H9 (cell line): Measurements from ENCODE around the gene PANX2. TPM values are rescaled to one million over a fixed set of nuclear protein-coding genes. Genes with fewer than 3 reads are reported as not detected.

ENCODE experiments used
- DNase-seq: peaks from one replicate; pipeline ENCODE4 v3.0.0-alpha.2; 2017
- H2AFZ ChIP-seq: one replicate; pipeline ENCODE4 v1.6.1; 2013; ENCODE audit warnings: mild to moderate bottlenecking, low read length, control low read depth, moderate library complexity
- H2AK5ac ChIP-seq: 2 replicates; pipeline ENCODE4 v1.6.1; 2013; ENCODE audit warnings: low read length, control low read depth, mixed read lengths; ENCODE audit not compliant: insufficient read length
- H2BK120ac ChIP-seq: one replicate; pipeline ENCODE4 v1.6.1; 2013; ENCODE audit warnings: low read depth, mild to moderate bottlenecking, low read length, control low read depth, inconsistent platforms; ENCODE audit not compliant: poor library complexity, severe bottlenecking
- H2BK12ac ChIP-seq: 2 replicates; pipeline ENCODE4 v1.6.1; 2013; ENCODE audit warnings: low read length, control low read depth, mixed read lengths, low read depth; ENCODE audit not compliant: insufficient read length
- H2BK15ac ChIP-seq: 2 replicates; pipeline ENCODE4 v1.6.1; 2013; ENCODE audit warnings: low read depth, low read length, control low read depth
- H2BK20ac ChIP-seq: one replicate; pipeline ENCODE4 v1.6.1; 2013; ENCODE audit warnings: low read depth, mild to moderate bottlenecking, low read length, control low read depth, inconsistent platforms; ENCODE audit not compliant: poor library complexity, severe bottlenecking
- H2BK5ac ChIP-seq: 2 replicates; pipeline ENCODE4 v1.6.1; 2013; ENCODE audit warnings: low read length, control low read depth, mixed read lengths; ENCODE audit not compliant: insufficient read length
- H3K14ac ChIP-seq: 2 replicates; pipeline ENCODE4 v1.6.1; 2013; ENCODE audit warnings: low read length, control low read depth; ENCODE audit not compliant: insufficient read depth
- H3K18ac ChIP-seq: 2 replicates; pipeline ENCODE4 v1.6.1; 2013; ENCODE audit warnings: low read depth, mild to moderate bottlenecking, mixed read lengths, low read length, control low read depth; ENCODE audit not compliant: insufficient read length
- H3K23ac ChIP-seq: 2 replicates; pipeline ENCODE4 v1.6.1; 2013; ENCODE audit warnings: low read length, control low read depth, mixed read lengths, low read depth; ENCODE audit not compliant: insufficient read length
- H3K23me2 ChIP-seq: 2 replicates; pipeline ENCODE4 v1.6.1; 2013; ENCODE audit warnings: low read depth, mild to moderate bottlenecking, mixed read lengths, low read length, control low read depth; ENCODE audit not compliant: insufficient read length, poor library complexity, severe bottlenecking
- H3K27ac ChIP-seq: 2 replicates; pipeline ENCODE4 v1.5.1; 2013; ENCODE audit warnings: low read length, control low read depth, mixed read lengths, low read depth; ENCODE audit not compliant: insufficient read length
- H3K27me3 ChIP-seq: 2 replicates; pipeline ENCODE4 v1.6.1; 2013; ENCODE audit warnings: low read length, control low read depth, inconsistent platforms; ENCODE audit not compliant: insufficient read depth
- H3K4ac ChIP-seq: 2 replicates; pipeline ENCODE4 v1.6.1; 2013; ENCODE audit warnings: low read depth, mild to moderate bottlenecking, control low read depth, inconsistent platforms, low read length, moderate library complexity
- H3K4me1 ChIP-seq: 2 replicates; pipeline ENCODE4 v1.6.1; 2013; ENCODE audit warnings: low read length, control low read depth, inconsistent platforms; ENCODE audit not compliant: insufficient read depth
- H3K4me2 ChIP-seq: 2 replicates; pipeline ENCODE4 v1.6.1; 2013; ENCODE audit warnings: low read length, control low read depth, mixed read lengths; ENCODE audit not compliant: insufficient read length, insufficient read depth
- H3K56ac ChIP-seq: 2 replicates; pipeline ENCODE4 v1.6.1; 2013; ENCODE audit warnings: low read depth, mild to moderate bottlenecking, mixed read lengths, low read length, control low read depth; ENCODE audit not compliant: insufficient read length
- H3K79me1 ChIP-seq: 2 replicates; pipeline ENCODE4 v1.6.1; 2013; ENCODE audit warnings: low read depth, mild to moderate bottlenecking, moderate library complexity, low read length, control low read depth, inconsistent platforms; ENCODE audit not compliant: insufficient read depth, poor library complexity, severe bottlenecking
- H3K79me2 ChIP-seq: 2 replicates; pipeline ENCODE4 v1.6.1; 2013; ENCODE audit warnings: low read length, control low read depth, inconsistent platforms; ENCODE audit not compliant: insufficient read depth
- H3K9ac ChIP-seq: 2 replicates; pipeline ENCODE4 v1.6.1; 2013; ENCODE audit warnings: low read length, control low read depth, mixed read lengths; ENCODE audit not compliant: insufficient read length; ENCODE audit errors: extremely low read depth
- H3K9me3 ChIP-seq: one replicate; pipeline ENCODE4 v1.6.1; 2013; ENCODE audit warnings: low read depth, low read length, inconsistent platforms; ENCODE audit not compliant: control insufficient read depth
- H3T11ph ChIP-seq: one replicate; pipeline ENCODE4 v1.6.1; 2013; ENCODE audit warnings: mild to moderate bottlenecking, low read length, control low read depth, inconsistent platforms
- H4K20me1 ChIP-seq: one replicate; pipeline ENCODE4 v1.6.1; 2013; ENCODE audit not compliant: control insufficient read depth, insufficient read length, insufficient read depth
- H4K5ac ChIP-seq: 2 replicates; pipeline ENCODE4 v1.6.1; 2013; ENCODE audit warnings: low read depth, mild to moderate bottlenecking, mixed read lengths, low read length, control low read depth; ENCODE audit not compliant: insufficient read length
- H4K8ac ChIP-seq: replicated peaks from 2 replicates; pipeline ENCODE4 v1.6.1; 2013; ENCODE audit warnings: low read length, control low read depth, mixed read lengths, low read depth; ENCODE audit not compliant: insufficient read length
- H4K91ac ChIP-seq: 2 replicates; pipeline ENCODE4 v1.6.1; 2013; ENCODE audit warnings: low read depth, mild to moderate bottlenecking, moderate library complexity, mixed read lengths, low read length, control low read depth; ENCODE audit not compliant: insufficient read length
- H3K27ac Mint-ChIP-seq, 3 experiments: 2 replicates in 2 of 3; 3 replicates in 1 of 3; pipeline ENCODE4 v1.8.0; 2020 to 2021; ENCODE audit warnings: mixed read lengths in 3 of 3, mild to moderate bottlenecking in 1 of 3, moderate library complexity in 1 of 3
- H3K27me3 Mint-ChIP-seq: 2 replicates; pipeline ENCODE4 v1.8.0; 2021; ENCODE audit warnings: low read depth, mild to moderate bottlenecking, moderate library complexity, mixed read lengths
- H3K36me3 Mint-ChIP-seq, 3 experiments: 2 replicates in 2 of 3; 3 replicates in 1 of 3; pipeline ENCODE4 v1.8.0; 2020 to 2021; ENCODE audit warnings: low read depth in 3 of 3, mixed read lengths in 3 of 3; ENCODE audit not compliant: insufficient read depth in 1 of 3
- H3K4me1 Mint-ChIP-seq, 2 experiments: 2 replicates each; pipeline ENCODE4 v1.8.0; 2020; ENCODE audit warnings: mixed read lengths in 2 of 2
- H3K4me3 Mint-ChIP-seq, 2 experiments: 2 replicates in 1 of 2; 3 replicates in 1 of 2; pipeline ENCODE4 v1.8.0; 2020 to 2021; ENCODE audit warnings: mild to moderate bottlenecking in 2 of 2, mixed read lengths in 2 of 2, moderate library complexity in 1 of 2
- H3K9me3 Mint-ChIP-seq, 2 experiments: 2 replicates in 1 of 2; 3 replicates in 1 of 2; pipeline ENCODE4 v1.8.0; 2020; ENCODE audit warnings: mild to moderate bottlenecking in 2 of 2, mixed read lengths in 2 of 2, moderate library complexity in 1 of 2
- CTCF ChIP-seq: fragments of 200-600 bp; sonication (generic); conservative IDR thresholded peaks from 3 replicates; pipeline ENCODE4 v1.8.0; 2021; ENCODE audit warnings: antibody characterized with exemption, mild to moderate bottlenecking
- WGBS: extraction: QIAGEN DNeasy Blood & Tissue Kit; methylation state at CpG from one replicate; pipeline ENCODE4 v1.1.7; 2013; ENCODE audit warnings: missing lambda C conversion rate, low lambda C conversion rate, mixed read lengths; ENCODE audit not compliant: insufficient read length; ENCODE audit errors: extremely low coverage; 5-methylcytosine and 5-hydroxymethylcytosine counted together
- total RNA-seq: library from RNA; stranded (reverse); gene quantifications from 2 replicates; pipeline ENCODE4 v1.2.1, GENCODE V29; 2021

Gene PANX2
- total RNA-seq, 1 experiment from 2014 or later: 8.0 TPM

GRCh38 chr22:50177537-50178470 is 7.3 kb downstream of the PANX2 start:
- H3K27me3 Mint-ChIP-seq: no peaks in the 10 kb centered on the region
- Histone ChIP-seq H3K27me3 (no peaks in the 10 kb centered on the region; the same call in 1 of the 2 replicates), H2BK120ac (no peak overlapping the region), H3K23me2 (no peaks in the 10 kb centered on the region), H4K5ac (no peak overlapping the region), H3K27ac (no peak overlapping the region), H2BK20ac (no peak overlapping the region), H3K79me1 (no peaks in the 10 kb centered on the region), H3K4ac (no peak overlapping the region), H3K23ac (no peak overlapping the region), H3K9me3 (no peaks in the 10 kb centered on the region), H4K20me1 (no peaks in the 10 kb centered on the region), H4K8ac (no peak overlapping the region), H3K56ac (no peak overlapping the region), H3K14ac (no peak overlapping the region), H3K4me2 (no peak overlapping the region), H3K18ac (no peak overlapping the region), H2BK5ac (no peak overlapping the region), H2BK15ac (no peak overlapping the region), H4K91ac (no peak overlapping the region), H3K4me1 (no peaks in the 10 kb centered on the region), H3K79me2 (no peaks in the 10 kb centered on the region), H2AK5ac (no peak overlapping the region), H2AFZ (no peak overlapping the region), H3K9ac (no peak overlapping the region), H2BK12ac (no peak overlapping the region), H3T11ph (no peak overlapping the region)
- no peak for TF ChIP-seq CTCF
- no CpG with 5 or more reads among the region's 98 CpGs for WGBS
- peak; percentile 56 for DNase-seq
- H3K4me1 Mint-ChIP-seq: no peaks in the 10 kb centered on the region
- peaks cover 0 to 14% (median 4%) of the 10 kb centered on the region in 3 experiments; a peak in 5 of 7 replicates for H3K36me3 Mint-ChIP-seq
- no peak overlapping the region for H3K27ac Mint-ChIP-seq
- no peaks in the 10 kb centered on the region; a peak in 2 of 5 replicates for H3K9me3 Mint-ChIP-seq
- no peak overlapping the region for H3K4me3 Mint-ChIP-seq
